Type B pancreatic cell (in vitro differentiated cells): ENCODE measurements around the gene GIMD1. TPM values are rescaled to one million over a fixed set of nuclear protein-coding genes. Genes with fewer than 3 reads are reported as not detected.
"Not testable (repeated sequence)": the region's sequence is repeated elsewhere in the genome, so short reads cannot be mapped to it uniquely, and the experiment has no call there.

ENCODE experiments used
- DNase-seq: peaks from one replicate; pipeline ENCODE4 v3.0.0; 2021; ENCODE audit warnings: mixed read lengths; ENCODE audit not compliant: unreplicated experiment; ENCODE audit errors: extremely low spot score
- H3K27ac Mint-ChIP-seq: 2 replicates; pipeline ENCODE4 v1.8.0; 2021; ENCODE audit warnings: mild to moderate bottlenecking, mixed read lengths
- H3K27me3 Mint-ChIP-seq: 2 replicates; pipeline ENCODE4 v1.8.0; 2021; ENCODE audit warnings: mixed read lengths
- H3K36me3 Mint-ChIP-seq: 2 replicates; pipeline ENCODE4 v1.8.0; 2021; ENCODE audit warnings: mixed read lengths
- H3K4me1 Mint-ChIP-seq: one replicate; pipeline ENCODE4 v1.8.0; 2021; ENCODE audit warnings: mixed read lengths; ENCODE audit not compliant: unreplicated experiment
- H3K4me3 Mint-ChIP-seq: 2 replicates; pipeline ENCODE4 v1.8.0; 2021; ENCODE audit warnings: mild to moderate bottlenecking, mixed read lengths
- H3K9me3 Mint-ChIP-seq: 2 replicates; pipeline ENCODE4 v1.8.0; 2021; ENCODE audit warnings: mixed read lengths
- CTCF ChIP-seq: fragments of 200-600 bp; sonication (generic); conservative IDR thresholded peaks from 2 replicates; pipeline ENCODE4 v1.5.0; 2021; ENCODE audit warnings: antibody characterized with exemption, mild to moderate bottlenecking
- total RNA-seq: library from RNA; stranded (reverse); gene quantifications from 2 replicates; pipeline ENCODE4 v1.2.1, GENCODE V29; 2021; ENCODE audit warnings: low replicate concordance

Gene GIMD1
- total RNA-seq, 1 donor from 2014 or later = not detected

- Mint-ChIP-seq H3K4me1 (peaks cover 4% of the 10 kb centered on the region), H3K27ac (no peak overlapping the region), H3K36me3 (peaks cover 16% of the 10 kb centered on the region), H3K27me3 (no peaks in the 10 kb centered on the region), H3K9me3 (no peaks in the 10 kb centered on the region), H3K4me3 (no peak overlapping the region)
- no peak for TF ChIP-seq CTCF
- no peak for DNase-seq
These were observed 42.8 kb downstream of the GIMD1 start for GRCh38 chr4:106325800-106326199.

- TF ChIP-seq CTCF = no peak
- peaks cover 14% of the 10 kb centered on the region for H3K36me3 Mint-ChIP-seq
- peaks cover 9% of the 10 kb centered on the region for H3K4me1 Mint-ChIP-seq
- no peaks in the 10 kb centered on the region for H3K27me3 Mint-ChIP-seq
- no peaks in the 10 kb centered on the region for H3K9me3 Mint-ChIP-seq
- H3K4me3 Mint-ChIP-seq = no peak overlapping the region
- no peak for DNase-seq
- no peak overlapping the region for H3K27ac Mint-ChIP-seq
These were observed 45.5 kb downstream of the GIMD1 start for GRCh38 chr4:106323119-106323518.

DNA sequence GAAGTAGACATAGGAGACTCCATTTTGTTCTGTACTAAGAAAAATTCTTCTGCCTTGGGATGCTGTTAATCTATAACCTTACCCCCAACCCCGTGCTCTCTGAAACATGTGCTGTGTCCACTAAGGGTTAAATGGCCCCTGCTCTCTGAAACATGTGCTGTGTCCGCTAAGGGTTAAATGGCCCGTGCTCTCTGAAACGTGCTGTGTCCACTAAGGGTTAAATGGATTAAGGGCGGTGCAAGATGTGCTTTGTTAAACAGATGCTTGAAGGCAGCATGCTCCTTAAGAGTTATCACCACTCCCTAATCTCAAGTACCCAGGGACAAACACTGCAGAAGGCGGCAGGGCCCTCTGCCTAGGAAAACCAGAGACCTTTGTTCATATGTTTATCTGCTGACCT is 46.8 kb downstream of the GIMD1 start:
- Mint-ChIP-seq H3K36me3 (peaks cover 10% of the 10 kb centered on the region), H3K4me3 (peak overlapping the region; percentile 63)
- not testable (repeated sequence) for H3K4me1 Mint-ChIP-seq, H3K9me3 Mint-ChIP-seq, DNase-seq, H3K27ac Mint-ChIP-seq, H3K27me3 Mint-ChIP-seq

GRCh38 chr4:106321168-106321567 is 47.4 kb downstream of the GIMD1 start:
- H3K4me3 Mint-ChIP-seq, H3K27ac Mint-ChIP-seq, H3K9me3 Mint-ChIP-seq, H3K4me1 Mint-ChIP-seq, H3K27me3 Mint-ChIP-seq, DNase-seq: not testable (repeated sequence)
- peaks cover 10% of the 10 kb centered on the region for H3K36me3 Mint-ChIP-seq

- no peak for TF ChIP-seq CTCF
- Mint-ChIP-seq H3K4me1 (peaks cover 9% of the 10 kb centered on the region), H3K27ac (no peak overlapping the region), H3K9me3 (no peaks in the 10 kb centered on the region), H3K27me3 (no peaks in the 10 kb centered on the region), H3K36me3 (peaks cover 10% of the 10 kb centered on the region), H3K4me3 (no peak overlapping the region)
- DNase-seq = no peak
These were observed 48.3 kb downstream of the GIMD1 start for GRCh38 chr4:106320235-106320634.

DNA sequence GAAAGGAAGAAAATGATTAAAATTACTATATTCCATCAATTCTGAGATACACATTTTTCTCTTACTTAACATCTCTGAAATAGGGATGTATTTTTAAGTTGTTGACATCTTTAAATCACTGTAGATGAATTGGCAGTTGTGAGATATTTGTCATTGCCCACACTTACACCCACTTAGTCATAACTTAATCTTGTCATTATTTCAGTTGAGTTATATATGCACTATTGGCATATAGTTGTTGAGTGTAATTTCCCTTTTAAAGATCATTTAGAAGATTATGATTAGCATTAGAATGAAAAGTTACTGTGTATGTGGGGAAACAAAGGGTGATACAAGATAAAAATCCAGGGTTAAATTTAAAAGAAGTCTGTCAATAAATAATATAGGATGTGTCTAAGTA is 50.1 kb downstream of the GIMD1 start:
- peaks cover 10% of the 10 kb centered on the region for H3K36me3 Mint-ChIP-seq
- H3K27me3 Mint-ChIP-seq = no peaks in the 10 kb centered on the region
- no peaks in the 10 kb centered on the region for H3K9me3 Mint-ChIP-seq
- DNase-seq = no peak
- H3K4me3 Mint-ChIP-seq = no peak overlapping the region
- peaks cover 22% of the 10 kb centered on the region for H3K4me1 Mint-ChIP-seq
- no peak for TF ChIP-seq CTCF
- H3K27ac Mint-ChIP-seq = no peak overlapping the region

- no peak overlapping the region for H3K27ac Mint-ChIP-seq
- no peak for DNase-seq
- no peak overlapping the region for H3K4me3 Mint-ChIP-seq
- peaks cover 10% of the 10 kb centered on the region for H3K36me3 Mint-ChIP-seq
- H3K27me3 Mint-ChIP-seq = no peaks in the 10 kb centered on the region
- TF ChIP-seq CTCF = no peak
- peaks cover 24% of the 10 kb centered on the region for H3K4me1 Mint-ChIP-seq
- H3K9me3 Mint-ChIP-seq = no peaks in the 10 kb centered on the region
These were observed 50.8 kb downstream of the GIMD1 start for GRCh38 chr4:106317815-106318214.
